GM18873 (cell line): ENCODE measurements around the gene GALNT13.
"Not testable (repeated sequence)": the region's sequence is repeated elsewhere in the genome, so short reads cannot be mapped to it uniquely, and the experiment has no call there.

Experiments
- ATAC-seq: cut with Tn5 transposase; IDR thresholded peaks from one replicate; pipeline ENCODE4 v1.9.1; 2021; ENCODE audit warnings: mild to moderate bottlenecking, moderate library complexity, moderate number of reproducible peaks; ENCODE audit not compliant: unreplicated experiment, low FRiP score

GALNT13 gene

DNA sequence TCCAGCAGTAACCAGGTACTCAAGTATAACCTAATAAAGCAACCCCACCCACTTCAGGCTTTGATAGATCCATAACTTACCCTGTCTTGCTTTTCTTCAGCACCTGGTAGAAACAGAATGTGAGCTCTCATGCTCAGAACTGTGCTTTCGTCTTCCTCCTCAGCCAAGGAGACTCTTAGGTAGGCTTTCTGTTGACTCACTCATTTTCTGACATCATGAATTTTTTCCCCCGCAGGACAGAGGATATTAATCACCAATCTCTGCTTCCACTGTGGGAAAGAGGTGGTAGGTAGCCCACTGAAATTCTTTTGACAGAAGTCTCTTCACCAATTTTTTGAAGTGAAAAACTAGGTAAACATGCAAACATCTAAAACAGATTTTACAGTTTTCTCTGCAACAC is 585.6 kb downstream of the GALNT13 start:
- no peak for ATAC-seq

GRCh38 chr2:154459286-154459685 is 587.6 kb downstream of the GALNT13 start:
- ATAC-seq = no peak

DNA sequence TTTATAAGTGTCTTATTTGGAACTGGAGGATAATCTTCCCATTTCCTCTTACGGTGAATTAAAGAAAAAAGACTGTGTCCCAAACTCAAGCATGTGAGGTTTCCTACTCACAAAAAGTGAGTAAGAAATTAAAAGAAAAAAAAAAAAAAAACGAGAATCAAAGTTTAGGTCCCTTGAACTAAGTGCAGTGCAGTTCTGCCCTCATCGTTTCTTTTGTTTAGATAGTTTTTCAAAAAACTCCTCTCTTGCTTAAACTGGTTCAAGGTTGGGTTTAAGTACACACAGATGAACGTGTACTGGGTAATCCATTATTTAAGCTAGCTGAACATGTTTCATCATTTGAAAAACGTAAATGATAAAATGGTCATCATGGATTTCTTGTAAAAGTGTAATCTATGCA is 590.9 kb downstream of the GALNT13 start:
- no peak for ATAC-seq

DNA sequence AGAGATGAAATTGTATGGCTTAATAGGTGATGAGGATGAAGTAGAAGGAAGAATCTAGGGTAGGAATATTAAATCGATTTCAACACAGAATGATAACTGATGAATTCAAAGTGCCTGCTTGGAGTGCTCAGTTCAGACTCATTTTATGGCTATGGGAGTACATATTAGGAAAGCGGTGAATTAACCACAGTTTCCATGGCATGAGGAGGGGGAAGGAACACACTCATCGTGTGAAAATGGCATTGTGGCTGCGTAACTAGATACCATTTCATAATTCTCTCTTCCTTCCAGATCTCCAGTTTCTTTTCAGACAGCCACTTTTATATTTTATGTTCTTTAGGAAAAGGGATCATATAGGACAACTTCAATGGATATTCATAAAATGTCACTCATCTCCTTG is 594.5 kb downstream of the GALNT13 start:
- ATAC-seq = no peak

- no peak for ATAC-seq
Measured at GRCh38 chr2:154470376-154470775, 598.7 kb downstream of the GALNT13 start.

DNA sequence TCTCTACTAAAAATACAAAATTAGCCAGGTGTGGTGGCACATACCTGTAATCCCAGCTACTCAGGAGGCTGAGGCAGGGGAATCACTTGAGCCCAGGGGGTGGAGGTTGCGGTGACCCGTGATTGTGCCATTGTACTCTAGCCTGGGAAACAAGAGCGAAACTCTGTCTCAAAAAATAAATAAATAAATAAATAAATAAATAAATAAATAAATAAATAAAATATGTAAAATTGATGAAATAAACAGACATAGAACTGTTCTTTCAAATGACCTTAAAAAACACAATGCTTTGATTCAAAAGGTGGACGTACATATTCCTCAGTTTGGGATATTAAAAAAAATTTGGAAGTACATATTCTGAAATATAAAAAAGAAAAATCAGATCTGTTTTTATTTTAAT is 599.8 kb downstream of the GALNT13 start:
- not testable (repeated sequence) for ATAC-seq

DNA sequence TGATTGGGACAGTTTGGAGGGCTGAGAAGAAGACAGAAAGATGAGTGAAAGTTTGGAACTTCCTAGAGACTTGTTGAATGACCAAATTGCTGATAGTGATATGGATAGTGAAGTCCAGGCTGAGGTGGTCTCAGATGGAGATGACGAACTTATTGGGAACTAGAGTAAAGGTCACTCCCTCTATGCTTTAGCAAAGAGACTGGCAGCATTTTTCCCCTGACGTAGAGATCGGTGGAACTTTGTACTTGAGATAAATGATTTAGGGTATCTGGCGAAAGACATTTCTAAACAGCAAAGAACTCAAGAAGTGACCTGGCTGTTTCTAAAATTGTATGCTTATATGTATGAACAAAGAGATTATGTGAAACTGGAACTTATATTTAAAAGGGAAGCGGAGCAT is 605.6 kb downstream of the GALNT13 start:
- no peak for ATAC-seq

DNA sequence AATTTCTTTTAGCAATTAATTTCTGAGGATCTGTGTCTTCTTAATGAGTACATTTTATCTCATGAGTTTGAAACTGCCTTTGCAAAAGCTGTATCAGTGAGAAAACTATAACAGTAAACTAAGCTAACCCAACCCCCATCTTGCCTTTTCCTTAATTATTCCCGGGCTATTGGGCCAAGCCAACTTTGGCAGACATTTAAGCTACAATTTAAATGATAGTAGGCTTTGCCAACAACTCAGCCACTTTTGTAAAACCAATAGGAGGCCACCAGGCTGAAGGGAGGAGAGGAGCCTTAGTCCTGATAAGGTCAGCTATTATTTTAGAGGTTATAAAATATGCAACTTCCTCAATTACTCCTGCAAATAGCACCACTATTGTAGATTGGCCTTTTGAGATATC is 608.8 kb downstream of the GALNT13 start:
- ATAC-seq = no peak

DNA sequence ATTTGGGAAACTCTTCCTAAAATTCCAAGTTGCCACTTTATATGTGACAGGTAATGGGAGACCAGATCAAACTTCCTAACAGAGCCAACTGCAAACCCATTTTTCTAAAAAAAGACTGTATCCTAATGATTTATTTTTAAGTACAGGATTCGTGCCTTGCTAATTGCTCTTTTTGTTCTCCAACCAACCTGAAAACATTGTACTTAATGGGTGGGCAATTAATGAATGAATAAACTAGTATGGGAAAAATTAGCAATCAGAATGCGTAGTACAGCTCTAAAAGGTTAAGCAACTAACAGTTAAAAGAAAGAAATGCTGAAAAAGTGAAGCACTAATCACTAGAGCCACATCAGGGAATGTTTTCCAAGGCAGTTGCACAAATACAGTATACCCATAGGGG is 609.6 kb downstream of the GALNT13 start:
- no peak for ATAC-seq

DNA sequence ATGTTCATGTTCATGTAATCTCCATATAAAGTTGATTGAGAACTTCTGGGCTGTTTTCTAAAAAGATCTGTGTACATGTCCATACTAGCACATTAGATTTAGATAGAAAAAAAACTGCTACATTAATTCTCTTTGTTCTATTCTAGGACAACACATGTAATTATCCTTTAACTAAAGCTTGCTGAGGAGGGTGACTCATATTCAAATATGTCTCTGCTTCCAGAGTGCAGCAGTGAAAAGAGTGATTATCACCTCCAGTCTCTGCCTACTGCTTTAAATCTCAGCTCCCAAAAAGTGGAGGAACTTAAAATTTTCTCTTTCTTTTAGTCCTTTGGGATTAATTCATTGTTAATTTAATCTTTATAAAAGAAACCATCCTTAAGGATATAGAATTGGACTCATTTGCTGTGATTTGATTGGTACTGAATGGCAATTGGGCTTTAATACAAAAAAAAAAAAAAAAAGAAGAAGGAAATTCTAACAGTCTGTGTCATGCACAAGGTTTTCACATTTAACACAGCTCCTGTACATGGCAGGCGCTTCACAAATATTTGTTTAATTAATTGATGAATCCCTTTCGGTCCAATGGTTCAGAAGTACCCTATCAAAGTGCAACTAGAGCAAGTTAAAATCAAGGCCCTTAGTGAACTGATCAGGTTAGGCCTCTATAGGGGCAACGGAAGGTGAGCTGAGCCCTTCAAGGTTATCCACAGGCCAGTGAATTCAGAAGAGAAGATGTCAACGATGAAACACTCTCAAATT is 612.8 kb downstream of the GALNT13 start:
- no peak for ATAC-seq

DNA sequence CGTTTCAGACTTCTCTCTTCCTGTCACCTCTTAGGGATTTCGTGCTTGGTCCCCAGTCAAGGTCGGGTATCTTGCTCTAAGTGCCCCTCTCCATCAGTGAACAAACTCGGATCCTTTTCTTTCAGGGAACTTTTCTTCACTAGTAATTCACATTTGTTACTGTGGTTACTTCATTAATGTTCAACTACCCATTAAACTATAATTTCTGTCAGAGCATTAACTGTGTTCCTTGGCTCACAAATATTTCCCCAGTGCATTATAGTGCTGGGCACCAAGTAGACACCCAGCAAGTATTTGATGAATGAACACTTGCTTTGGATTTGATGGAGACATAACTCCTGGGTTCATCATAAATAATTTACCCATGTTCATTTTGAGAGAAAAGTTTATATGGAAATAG is 617.1 kb downstream of the GALNT13 start:
- ATAC-seq = no peak

DNA sequence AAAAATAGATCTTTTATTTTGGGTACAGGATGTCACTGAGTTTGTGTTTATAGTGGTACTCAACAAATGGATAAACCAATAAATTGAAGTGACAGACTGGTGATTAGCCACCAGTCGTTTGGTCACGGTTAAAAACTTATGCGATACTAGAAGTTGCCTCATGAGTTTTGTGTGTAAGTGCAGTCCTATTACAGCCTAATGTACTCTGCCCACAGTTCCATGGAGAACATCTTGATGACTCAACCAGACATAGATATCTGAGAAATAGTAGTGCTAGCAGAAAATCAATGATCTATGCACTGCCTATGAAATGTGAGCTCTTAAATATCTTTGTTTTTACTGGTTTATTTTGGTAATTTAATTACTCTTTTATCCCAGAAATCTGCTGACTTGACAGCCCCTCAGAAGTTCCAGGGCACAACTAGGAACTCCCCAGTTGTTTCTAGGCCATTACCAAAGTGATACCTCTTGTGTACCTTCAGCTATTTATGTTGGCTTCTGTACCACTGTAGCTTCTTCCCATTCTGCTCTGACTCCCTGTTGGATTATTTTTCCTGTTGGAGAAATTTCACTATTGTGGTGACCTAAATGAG is 617.6 kb downstream of the GALNT13 start:
- no peak for ATAC-seq

GRCh38 chr2:154490530-154490929 is 618.8 kb downstream of the GALNT13 start:
- ATAC-seq = no peak

DNA sequence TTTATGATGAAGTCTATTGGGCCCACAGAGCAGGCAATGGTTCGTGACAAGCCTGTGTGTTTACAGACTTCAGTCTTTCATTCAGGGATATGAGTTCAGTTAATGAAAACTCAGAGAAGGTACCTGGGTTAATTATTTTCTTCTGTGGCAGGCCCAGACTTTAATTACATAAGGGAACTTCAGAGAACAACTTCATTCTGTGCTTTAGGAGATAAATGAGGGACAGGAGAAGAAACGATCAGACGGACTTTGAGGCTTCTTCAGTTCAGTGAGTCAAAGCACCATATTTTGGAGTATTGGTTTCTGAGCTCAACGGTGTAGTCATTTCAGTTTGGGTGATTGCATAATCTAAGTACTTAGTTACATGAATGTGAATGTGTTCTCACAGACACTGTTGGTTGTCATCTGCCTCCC is 623.7 kb downstream of the GALNT13 start:
- ATAC-seq = no peak

DNA sequence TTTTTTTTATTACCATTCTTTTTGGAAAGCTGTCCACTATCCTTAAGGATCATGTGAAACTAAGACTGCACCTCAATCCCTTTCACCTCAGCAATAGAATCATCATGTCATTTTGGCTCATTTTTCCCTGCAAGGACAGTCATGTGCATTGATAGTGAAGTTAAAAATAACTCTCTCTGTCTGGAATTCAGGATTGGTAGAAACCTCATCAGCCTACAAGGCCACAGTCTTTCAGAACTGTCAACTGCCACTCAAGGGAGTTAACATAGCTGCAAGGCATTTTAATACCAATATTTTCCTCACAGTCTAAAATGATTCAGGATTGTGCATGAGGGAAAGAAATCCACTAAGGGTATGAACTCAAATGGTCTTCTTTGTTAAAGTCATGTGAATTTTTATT is 625.3 kb downstream of the GALNT13 start:
- no peak for ATAC-seq
